Smooth muscle cell (in vitro differentiated cells): ENCODE measurements around the gene TOP1. TPM values are rescaled to one million over a fixed set of nuclear protein-coding genes. Genes with fewer than 3 reads are reported as not detected.

Source experiments
- DNase-seq: peaks from one replicate; lab custom pipeline; 2025; ENCODE audit not compliant: unreplicated experiment; lab: John Stamatoyannopoulos, UW
- H2AFZ ChIP-seq: fragments of 200-600 bp; sonication (generic); 2 replicates; pipeline ENCODE4 v1.6.0; 2016; ENCODE audit warnings: antibody characterized with exemption, low read depth, mild to moderate bottlenecking
- H3F3A ChIP-seq: fragments of 200-600 bp; sonication (generic); 2 replicates; pipeline ENCODE4 v1.6.0; 2017; ENCODE audit warnings: antibody characterized with exemption, low read depth
- H3K27ac ChIP-seq: fragments of 200-600 bp; sonication (generic); 2 replicates; pipeline ENCODE4 v1.5.1; 2016; ENCODE audit warnings: low read depth, mild to moderate bottlenecking
- H3K27me3 ChIP-seq: fragments of 200-600 bp; sonication (generic); 2 replicates; pipeline ENCODE4 v1.6.1; 2016; ENCODE audit warnings: low read depth, mild to moderate bottlenecking
- H3K36me3 ChIP-seq: fragments of 200-600 bp; sonication (generic); 2 replicates; pipeline ENCODE4 v1.5.1; 2016; ENCODE audit warnings: low read depth
- H3K4me1 ChIP-seq: fragments of 200-600 bp; sonication (generic); 2 replicates; pipeline ENCODE4 v1.5.1; 2016; ENCODE audit warnings: low read depth
- H3K4me2 ChIP-seq: fragments of 200-600 bp; sonication (generic); 2 replicates; pipeline ENCODE4 v1.6.0; 2016; ENCODE audit warnings: mild to moderate bottlenecking
- H3K4me3 ChIP-seq: fragments of 200-600 bp; sonication (generic); 2 replicates; pipeline ENCODE4 v1.5.1; 2016; ENCODE audit warnings: mild to moderate bottlenecking
- H3K79me2 ChIP-seq: fragments of 200-600 bp; sonication (generic); 2 replicates; pipeline ENCODE4 v1.6.0; 2016; ENCODE audit warnings: low read depth, mild to moderate bottlenecking
- H3K9ac ChIP-seq: fragments of 200-600 bp; sonication (generic); 2 replicates; pipeline ENCODE4 v1.6.0; 2016; ENCODE audit warnings: low read depth
- H3K9me3 ChIP-seq: fragments of 200-600 bp; sonication (generic); replicated peaks from 2 replicates; pipeline ENCODE4 v1.5.1; 2016; ENCODE audit warnings: low read depth
- H4K20me1 ChIP-seq: fragments of 200-600 bp; sonication (generic); 2 replicates; pipeline ENCODE4 v1.6.0; 2016; ENCODE audit warnings: low read depth
- WGBS: methylation state at CpG from one replicate; pipeline ENCODE4 v1.1.7; 2016; ENCODE audit warnings: low lambda C conversion rate; 5-methylcytosine and 5-hydroxymethylcytosine counted together
- polyA plus RNA-seq: library from polyadenylated mRNA; unstranded; fragments of >200 nt; fragmentation: Nextera tagmentation; extraction: Ambion mirVana; gene quantifications from 2 replicates; pipeline ENCODE4 v1.2.1, GENCODE V29; 2016
- total RNA-seq: library from RNA; depleted of rRNA; stranded (reverse); fragments of >200 nt; gene quantifications from 2 replicates; pipeline ENCODE4 v1.2.3, GENCODE V29; 2014
- TF ChIP-seq, protein P1 (sequence below): fragments of 200-600 bp; sonication (generic); IDR thresholded peaks from 2 replicates; pipeline ENCODE4 v1.5.1; 2017; ENCODE audit warnings: borderline replicate concordance, mild to moderate bottlenecking, antibody characterized with exemption; ENCODE audit not compliant: insufficient read depth, poor library complexity, severe bottlenecking

Gene TOP1
- total and polyA plus RNA-seq, 2 experiments from 2014 or later = 17.0 to 28.6 TPM

DNA sequence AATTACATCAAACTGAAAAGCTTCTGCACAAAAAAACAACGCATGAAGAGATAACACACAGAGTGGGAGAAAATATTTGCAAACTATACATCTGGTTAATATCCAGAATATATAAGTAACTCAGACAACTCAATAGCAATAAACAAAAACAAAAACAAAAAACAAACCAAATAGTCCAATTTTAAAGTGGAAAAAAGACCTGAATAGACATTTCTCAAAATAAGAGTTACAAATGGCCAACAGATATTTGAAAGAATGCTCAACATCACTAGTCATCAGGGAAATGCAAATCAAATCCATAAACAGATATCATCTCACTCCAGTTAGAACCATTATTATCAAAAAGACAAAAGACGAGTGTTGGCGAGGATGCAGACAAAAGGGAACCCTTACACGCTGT lies 28.8 kb upstream of the TOP1 start:
- no peaks in the 10 kb centered on the region for H4K20me1 ChIP-seq
- H3K27me3 ChIP-seq = no peaks in the 10 kb centered on the region
- no peaks in the 10 kb centered on the region for H3K79me2 ChIP-seq
- H3K4me2 ChIP-seq = no peak overlapping the region
- TF ChIP-seq, protein P1, sequence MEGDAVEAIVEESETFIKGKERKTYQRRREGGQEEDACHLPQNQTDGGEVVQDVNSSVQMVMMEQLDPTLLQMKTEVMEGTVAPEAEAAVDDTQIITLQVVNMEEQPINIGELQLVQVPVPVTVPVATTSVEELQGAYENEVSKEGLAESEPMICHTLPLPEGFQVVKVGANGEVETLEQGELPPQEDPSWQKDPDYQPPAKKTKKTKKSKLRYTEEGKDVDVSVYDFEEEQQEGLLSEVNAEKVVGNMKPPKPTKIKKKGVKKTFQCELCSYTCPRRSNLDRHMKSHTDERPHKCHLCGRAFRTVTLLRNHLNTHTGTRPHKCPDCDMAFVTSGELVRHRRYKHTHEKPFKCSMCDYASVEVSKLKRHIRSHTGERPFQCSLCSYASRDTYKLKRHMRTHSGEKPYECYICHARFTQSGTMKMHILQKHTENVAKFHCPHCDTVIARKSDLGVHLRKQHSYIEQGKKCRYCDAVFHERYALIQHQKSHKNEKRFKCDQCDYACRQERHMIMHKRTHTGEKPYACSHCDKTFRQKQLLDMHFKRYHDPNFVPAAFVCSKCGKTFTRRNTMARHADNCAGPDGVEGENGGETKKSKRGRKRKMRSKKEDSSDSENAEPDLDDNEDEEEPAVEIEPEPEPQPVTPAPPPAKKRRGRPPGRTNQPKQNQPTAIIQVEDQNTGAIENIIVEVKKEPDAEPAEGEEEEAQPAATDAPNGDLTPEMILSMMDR = no peak
- H3K9ac ChIP-seq = no peak overlapping the region
- WGBS = 89% methylated on average over 4 of the region's 4 CpGs
- H3K36me3 ChIP-seq = no peaks in the 10 kb centered on the region
- no peak overlapping the region for H3K27ac ChIP-seq
- DNase-seq = no peak
- H3F3A ChIP-seq = peaks cover 15% of the 10 kb centered on the region
- no peak overlapping the region for H2AFZ ChIP-seq
- no peak overlapping the region for H3K4me3 ChIP-seq
- H3K4me1 ChIP-seq = peaks cover 3% of the 10 kb centered on the region
- H3K9me3 ChIP-seq = no peaks in the 10 kb centered on the region

DNA sequence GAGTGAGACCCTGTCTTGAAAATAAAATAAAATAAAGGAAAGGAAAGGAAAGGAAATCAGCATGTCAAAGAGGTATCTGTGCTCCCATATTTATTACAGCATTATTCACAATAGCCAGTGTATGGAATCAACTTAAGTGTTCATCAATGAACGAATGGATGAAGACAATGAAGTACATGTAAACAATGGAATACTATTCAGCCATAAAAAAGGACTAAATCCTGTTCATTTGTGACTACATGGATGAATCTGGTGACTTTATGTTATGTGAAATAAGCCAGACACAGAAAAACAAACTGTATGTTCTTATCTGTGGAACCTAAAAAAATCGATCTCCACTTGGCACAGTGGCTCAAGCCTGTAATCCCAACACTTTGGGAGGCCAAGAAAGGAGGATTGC lies 28.0 kb upstream of the TOP1 start:
- H3K79me2 ChIP-seq = no peaks in the 10 kb centered on the region
- no peak for DNase-seq
- no peak overlapping the region for H2AFZ ChIP-seq
- no peak overlapping the region for H3K4me3 ChIP-seq
- 87% methylated on average over 2 of the region's 2 CpGs for WGBS
- no peak overlapping the region for H3K27ac ChIP-seq
- H3K4me2 ChIP-seq = no peak overlapping the region
- no peaks in the 10 kb centered on the region for H3K9me3 ChIP-seq
- peaks cover 19% of the 10 kb centered on the region for H3F3A ChIP-seq
- TF ChIP-seq, protein P1 = no peak
- no peaks in the 10 kb centered on the region for H3K27me3 ChIP-seq
- H3K36me3 ChIP-seq = no peaks in the 10 kb centered on the region
- H3K9ac ChIP-seq = no peak overlapping the region
- H4K20me1 ChIP-seq = no peaks in the 10 kb centered on the region
- peaks cover 3% of the 10 kb centered on the region for H3K4me1 ChIP-seq

- Histone ChIP-seq H3K9ac (no peak overlapping the region), H3K27me3 (no peaks in the 10 kb centered on the region), H2AFZ (no peak overlapping the region), H3K4me3 (no peak overlapping the region), H3F3A (peaks cover 19% of the 10 kb centered on the region), H4K20me1 (no peaks in the 10 kb centered on the region), H3K4me2 (no peak overlapping the region), H3K36me3 (no peaks in the 10 kb centered on the region), H3K27ac (no peak overlapping the region), H3K79me2 (no peaks in the 10 kb centered on the region), H3K9me3 (no peaks in the 10 kb centered on the region), H3K4me1 (peaks cover 3% of the 10 kb centered on the region)
- 87% methylated on average over 4 of the region's 4 CpGs for WGBS
- TF ChIP-seq, protein P1 = no peak
- no peak for DNase-seq
These were observed 27.1 kb upstream of the TOP1 start for GRCh38 chr20:41001497-41001896.

- Histone ChIP-seq H3K4me1 (peaks cover 3% of the 10 kb centered on the region), H3K4me2 (peak overlapping the region; percentile 66), H2AFZ (no peak overlapping the region), H4K20me1 (no peaks in the 10 kb centered on the region), H3K9me3 (no peaks in the 10 kb centered on the region), H3F3A (peaks cover 21% of the 10 kb centered on the region), H3K36me3 (no peaks in the 10 kb centered on the region), H3K9ac (no peak overlapping the region), H3K79me2 (no peaks in the 10 kb centered on the region), H3K27ac (peak overlapping the region; percentile 96), H3K27me3 (no peaks in the 10 kb centered on the region), H3K4me3 (no peak overlapping the region)
- DNase-seq = no peak
- TF ChIP-seq, protein P1 = no peak
- WGBS = 100% methylated on average over 1 of the region's 1 CpG
These were observed 25.8 kb upstream of the TOP1 start for GRCh38 chr20:41002842-41003142.
